Panc1 (cell line): Measurements from ENCODE around the gene DPP9. TPM values are rescaled to one million over a fixed set of nuclear protein-coding genes. Genes with fewer than 3 reads are reported as not detected.

ENCODE experiments used
- ATAC-seq: fragments of 200-7000 bp; cut with Tn5 transposase; 2 replicates; pipeline ENCODE4 v1.9.1; 2020; ENCODE audit warnings: mild to moderate bottlenecking, moderate library complexity
- Bru-seq: library from RNA; stranded (reverse); fragments of 400-500 nt; gene quantifications from one replicate; lab custom pipeline; 2021; lab: Mats Ljungman, UMichigan
- BruChase-seq, 2 experiments: library from RNA; stranded (reverse); fragments of 400-500 nt; gene quantifications; one replicate each; lab custom pipeline; 2021; lab: Mats Ljungman, UMichigan
- BruUV-seq: library from RNA; stranded (reverse); fragments of 400-500 nt; replicated peaks from 2 replicates; lab custom pipeline; 2021; lab: Mats Ljungman, UMichigan
- CTCF ChIA-PET: fragments of 300-600 bp; sonication (Branson Sonifier 250); formaldehyde crosslinking; loops from one replicate; lab custom pipeline; 2022; ENCODE audit warnings: antibody characterized with exemption; lab: Charles Lee
- POLR2A ChIA-PET: fragments of 300-600 bp; sonication (Branson Sonifier 250); formaldehyde crosslinking; loops from one replicate; lab custom pipeline; 2022; ENCODE audit warnings: antibody characterized with exemption; lab: Charles Lee
- DNase-seq: peaks from one replicate; pipeline ENCODE4 v3.0.0-alpha.2; 2010; ENCODE audit warnings: low read depth, low spot score
- H3K27ac ChIP-seq: 2 replicates; pipeline ENCODE4 v1.5.1; 2011; ENCODE audit warnings: mild to moderate bottlenecking, low read length, inconsistent platforms
- H3K27me3 ChIP-seq: fragments of 200-500 bp; sonication (Bioruptor generic); 2 replicates; pipeline ENCODE4 v1.6.0; 2014; ENCODE audit warnings: low read length, inconsistent platforms; ENCODE audit not compliant: control insufficient read depth, insufficient read depth
- H3K36me3 ChIP-seq: fragments of 200-500 bp; sonication (Bioruptor generic); 2 replicates; pipeline ENCODE4 v1.5.1; 2014; ENCODE audit warnings: inconsistent platforms, mild to moderate bottlenecking, low read length, moderate library complexity; ENCODE audit not compliant: control insufficient read depth, insufficient read depth
- H3K4me1 ChIP-seq: 2 replicates; pipeline ENCODE4 v1.5.1; 2011; ENCODE audit warnings: inconsistent platforms, mild to moderate bottlenecking, low read length, moderate library complexity; ENCODE audit not compliant: control insufficient read depth, insufficient read depth
- H3K4me3 ChIP-seq, 2 experiments: 2 replicates each; pipeline ENCODE4 v1.5.1; 2011 to 2012; ENCODE audit warnings: low read depth in 2 of 2, low read length in 2 of 2, mild to moderate bottlenecking in 2 of 2, inconsistent platforms in 1 of 2, moderate library complexity in 1 of 2
- H3K9me3 ChIP-seq: fragments of 200-500 bp; sonication (Bioruptor generic); 2 replicates; pipeline ENCODE4 v1.5.1; 2014; ENCODE audit warnings: low read depth, mild to moderate bottlenecking, inconsistent platforms, low read length, moderate library complexity; ENCODE audit not compliant: control insufficient read depth, insufficient read depth
- POLR2AphosphoS5 ChIP-seq: IDR thresholded peaks from 2 replicates; pipeline ENCODE4 v1.6.1; 2012; ENCODE audit warnings: mild to moderate bottlenecking, low read depth, low read length, moderate library complexity
- SIN3A ChIP-seq: IDR thresholded peaks from 2 replicates; pipeline ENCODE4 v1.6.1; 2012; ENCODE audit warnings: low read depth, mild to moderate bottlenecking, low read length, moderate library complexity, borderline replicate concordance; ENCODE audit not compliant: insufficient read depth
- TCF7L2 ChIP-seq: IDR thresholded peaks from 2 replicates; pipeline ENCODE4 v1.6.1; 2011; ENCODE audit warnings: mild to moderate bottlenecking, low read depth, low read length, inconsistent platforms
- in situ Hi-C: cut with HindIII; loops from 2 replicates; pipeline ENCODE4 v1.10.0; 2016; ENCODE audit warnings: low sequenced_read_pairs, low pct_unique_long_range_greater_than_20kb
- intact Hi-C: fragments of 100-400 bp; cut with micrococcal nuclease; formaldehyde crosslinking; loops from one replicate; pipeline ENCODE4 v1.10.0; 2022; ENCODE audit not compliant: unreplicated experiment
- long read RNA-seq: library from polyadenylated mRNA; unstranded; transcript quantifications from one replicate; pipeline ENCODE4 v2.0.0, GENCODE V29; 2021; ENCODE audit not compliant: unreplicated experiment
- polyA plus RNA-seq: library from polyadenylated mRNA; unstranded; fragments of >200 nt; gene quantifications from one replicate; pipeline ENCODE4 v1.2.1, GENCODE V29; 2012; ENCODE audit warnings: missing spikeins; ENCODE audit not compliant: insufficient read length
- total RNA-seq: library from RNA; stranded (reverse); gene quantifications from one replicate; pipeline ENCODE4 v1.2.1, GENCODE V29; 2021; ENCODE audit not compliant: unreplicated experiment
- TF ChIP-seq, protein P1 (sequence below): fragments of 450-650 bp; IDR thresholded peaks from 2 replicates; pipeline ENCODE4 v1.5.1; 2017; ENCODE audit warnings: mild to moderate bottlenecking
- TF ChIP-seq, protein P2 (sequence below), 2 experiments: IDR thresholded peaks; 2 replicates each; pipeline ENCODE4 v1.6.1; 2011 to 2012; ENCODE audit warnings: low read depth in 2 of 2, control low read depth in 1 of 2, low read length in 1 of 2, mild to moderate bottlenecking in 1 of 2, moderate library complexity in 1 of 2; ENCODE audit not compliant: insufficient read depth in 1 of 2

DPP9 gene
- 108 TPM for total RNA-seq
- 91.4 TPM for polyA plus RNA-seq
- Bru-seq, nascent RNA: percentile 74 among the genes with signal in this experiment
- percentile 75 among the genes with signal in this experiment for BruChase-seq, experiment 1, labeled RNA remaining after a 2-hour chase
- BruChase-seq, experiment 2, labeled RNA remaining after a 6-hour chase: percentile 86 among the genes with signal in this experiment
- long read RNA-seq, full-length matches to known transcripts: 24 of 209 reads
- long read RNA-seq, partial matches to known transcripts: 92 of 209 reads
- long read RNA-seq, other reads (novel, unspliced or antisense): 93 of 209 reads

DNA sequence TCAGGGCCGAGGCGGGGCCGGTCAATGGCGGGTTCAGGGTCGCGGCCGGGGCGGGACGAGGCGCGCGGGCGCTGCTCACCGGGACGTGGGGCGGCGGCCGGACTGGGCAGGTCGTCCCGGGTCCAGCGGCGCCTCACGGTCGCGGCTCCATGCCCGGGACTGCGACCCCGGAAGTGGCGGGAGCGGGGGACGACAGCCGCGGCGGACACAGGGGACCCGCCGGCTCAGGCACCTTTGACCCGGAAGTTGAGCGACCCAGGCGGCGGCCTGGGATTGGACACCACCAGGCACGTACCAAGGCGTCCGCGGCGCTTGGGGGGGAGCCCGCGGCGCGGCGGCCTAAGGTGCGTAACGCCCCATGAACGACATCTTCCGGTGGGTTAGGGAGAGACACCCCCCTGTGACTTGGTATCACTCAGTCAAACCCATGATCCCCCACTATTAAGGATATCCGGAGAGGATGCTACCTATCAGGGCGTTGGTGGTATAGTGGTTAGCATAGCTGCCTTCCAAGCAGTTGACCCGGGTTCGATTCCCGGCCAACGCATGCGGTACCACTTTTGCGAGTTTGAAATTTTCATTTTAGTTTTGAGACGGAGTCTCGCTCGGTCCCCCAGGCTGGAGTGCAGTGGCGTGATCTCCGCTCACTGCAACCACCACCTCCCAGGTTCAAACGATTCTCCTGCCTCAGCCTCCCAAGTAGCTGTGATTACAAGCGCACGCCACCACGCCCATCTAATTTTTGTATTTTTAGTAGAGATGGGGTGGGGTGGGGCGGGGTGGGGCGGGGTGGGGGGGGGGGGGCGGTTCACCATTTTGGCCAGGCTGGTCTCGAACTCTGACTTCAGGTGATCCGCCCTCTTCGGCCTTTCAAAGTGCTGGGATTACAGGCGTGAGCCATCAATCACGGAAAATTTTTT lies at the start of gene DPP9:
Gene DPP9, minus strand, starts transcription at position 248 of the 920 bp plus-strand sequence. CDS start 3,936 bp downstream, outside the sequence.
- peak; percentile 93 for ATAC-seq
- no TSS peak for BruUV-seq
- H3K27me3 ChIP-seq: no peaks in the 10 kb centered on the region
- intact Hi-C loops: no loop called here
- H3K27ac ChIP-seq: peak within 1 kb of the TSS; percentile 94
- TF ChIP-seq POLR2AphosphoS5 (peak; percentile 80), SIN3A (no peak), TCF7L2 (peak; percentile 71; the same call in 1 of the 2 replicates)
- TF ChIP-seq, protein P1, sequence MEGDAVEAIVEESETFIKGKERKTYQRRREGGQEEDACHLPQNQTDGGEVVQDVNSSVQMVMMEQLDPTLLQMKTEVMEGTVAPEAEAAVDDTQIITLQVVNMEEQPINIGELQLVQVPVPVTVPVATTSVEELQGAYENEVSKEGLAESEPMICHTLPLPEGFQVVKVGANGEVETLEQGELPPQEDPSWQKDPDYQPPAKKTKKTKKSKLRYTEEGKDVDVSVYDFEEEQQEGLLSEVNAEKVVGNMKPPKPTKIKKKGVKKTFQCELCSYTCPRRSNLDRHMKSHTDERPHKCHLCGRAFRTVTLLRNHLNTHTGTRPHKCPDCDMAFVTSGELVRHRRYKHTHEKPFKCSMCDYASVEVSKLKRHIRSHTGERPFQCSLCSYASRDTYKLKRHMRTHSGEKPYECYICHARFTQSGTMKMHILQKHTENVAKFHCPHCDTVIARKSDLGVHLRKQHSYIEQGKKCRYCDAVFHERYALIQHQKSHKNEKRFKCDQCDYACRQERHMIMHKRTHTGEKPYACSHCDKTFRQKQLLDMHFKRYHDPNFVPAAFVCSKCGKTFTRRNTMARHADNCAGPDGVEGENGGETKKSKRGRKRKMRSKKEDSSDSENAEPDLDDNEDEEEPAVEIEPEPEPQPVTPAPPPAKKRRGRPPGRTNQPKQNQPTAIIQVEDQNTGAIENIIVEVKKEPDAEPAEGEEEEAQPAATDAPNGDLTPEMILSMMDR: no peak
- TF ChIP-seq, protein P2, sequence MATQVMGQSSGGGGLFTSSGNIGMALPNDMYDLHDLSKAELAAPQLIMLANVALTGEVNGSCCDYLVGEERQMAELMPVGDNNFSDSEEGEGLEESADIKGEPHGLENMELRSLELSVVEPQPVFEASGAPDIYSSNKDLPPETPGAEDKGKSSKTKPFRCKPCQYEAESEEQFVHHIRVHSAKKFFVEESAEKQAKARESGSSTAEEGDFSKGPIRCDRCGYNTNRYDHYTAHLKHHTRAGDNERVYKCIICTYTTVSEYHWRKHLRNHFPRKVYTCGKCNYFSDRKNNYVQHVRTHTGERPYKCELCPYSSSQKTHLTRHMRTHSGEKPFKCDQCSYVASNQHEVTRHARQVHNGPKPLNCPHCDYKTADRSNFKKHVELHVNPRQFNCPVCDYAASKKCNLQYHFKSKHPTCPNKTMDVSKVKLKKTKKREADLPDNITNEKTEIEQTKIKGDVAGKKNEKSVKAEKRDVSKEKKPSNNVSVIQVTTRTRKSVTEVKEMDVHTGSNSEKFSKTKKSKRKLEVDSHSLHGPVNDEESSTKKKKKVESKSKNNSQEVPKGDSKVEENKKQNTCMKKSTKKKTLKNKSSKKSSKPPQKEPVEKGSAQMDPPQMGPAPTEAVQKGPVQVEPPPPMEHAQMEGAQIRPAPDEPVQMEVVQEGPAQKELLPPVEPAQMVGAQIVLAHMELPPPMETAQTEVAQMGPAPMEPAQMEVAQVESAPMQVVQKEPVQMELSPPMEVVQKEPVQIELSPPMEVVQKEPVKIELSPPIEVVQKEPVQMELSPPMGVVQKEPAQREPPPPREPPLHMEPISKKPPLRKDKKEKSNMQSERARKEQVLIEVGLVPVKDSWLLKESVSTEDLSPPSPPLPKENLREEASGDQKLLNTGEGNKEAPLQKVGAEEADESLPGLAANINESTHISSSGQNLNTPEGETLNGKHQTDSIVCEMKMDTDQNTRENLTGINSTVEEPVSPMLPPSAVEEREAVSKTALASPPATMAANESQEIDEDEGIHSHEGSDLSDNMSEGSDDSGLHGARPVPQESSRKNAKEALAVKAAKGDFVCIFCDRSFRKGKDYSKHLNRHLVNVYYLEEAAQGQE (IDR thresholded peaks at IDR 0.05; ENCODE audit: insufficient read depth in 1 of 2, low read depth in 2 of 2, low read length in 1 of 2): no peak
- peaks cover 7% of the 10 kb centered on the region; the same call in 1 of the 2 replicates for H3K36me3 ChIP-seq
- peaks cover 27% of the 10 kb centered on the region for H3K4me1 ChIP-seq
- POLR2A ChIA-PET: no interaction called here
- in situ Hi-C loops: no loop called here
- peak; percentile 96 for DNase-seq
- CTCF ChIA-PET: interaction anchor here (1.1 kb wide), 1 partner anchor 67 kb away, joined by 3 read pairs; the partner anchor contains the start of gene FEM1A
- H3K4me3 ChIP-seq: peak within 1 kb of the TSS; percentile 88 to 97
- no peaks in the 10 kb centered on the region for H3K9me3 ChIP-seq

DNA sequence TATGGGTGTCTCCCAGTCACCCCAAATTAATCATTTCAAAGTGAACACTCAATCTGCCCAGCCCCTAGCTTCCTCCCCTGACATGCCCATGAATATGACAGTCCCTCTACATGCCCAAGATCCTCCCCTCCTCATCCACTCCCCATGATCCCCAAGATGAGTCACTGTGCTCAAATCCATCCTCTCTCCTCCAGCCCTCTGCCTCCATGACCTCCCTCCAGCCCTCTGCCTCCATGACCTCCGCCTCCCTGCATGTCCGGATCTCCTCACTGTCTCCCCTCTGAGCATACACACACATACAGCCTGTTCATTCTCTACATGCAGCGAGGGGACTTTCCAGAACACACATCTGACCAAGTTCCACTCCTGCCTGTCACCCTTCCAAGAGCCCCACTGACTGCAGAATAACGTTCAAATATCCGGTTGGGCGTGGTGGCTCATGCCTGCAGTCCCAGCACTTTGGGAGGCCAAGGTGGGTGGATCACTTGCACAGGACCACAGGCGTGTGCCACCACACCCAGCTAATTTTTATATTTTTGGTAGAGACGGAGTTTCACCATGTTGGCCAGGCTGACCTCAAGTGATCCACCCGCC lies 49.5 kb upstream of the DPP9 start:
- DNase-seq: no peak
- ChIA-PET POLR2A (no interaction called here), CTCF (no interaction called here)
- Histone ChIP-seq H3K36me3 (no peaks in the 10 kb centered on the region), H3K4me1 (no peaks in the 10 kb centered on the region), H3K27ac (no peak overlapping the region), H3K27me3 (no peaks in the 10 kb centered on the region; the same call in 1 of the 2 replicates), H3K4me3 (no peak overlapping the region), H3K9me3 (no peaks in the 10 kb centered on the region)
- no TSS peak for BruUV-seq
- no peak; the same call in 1 of the 2 replicates for ATAC-seq
- TF ChIP-seq SIN3A (no peak), POLR2AphosphoS5 (no peak), TCF7L2 (no peak)
- in situ Hi-C loops: no loop called here
- intact Hi-C loops: no loop called here
